Measurements from ENCODE around the gene SEMA4B. TPM values are rescaled to one million over a fixed set of nuclear protein-coding genes. Genes with fewer than 3 reads are reported as not detected.
A peak's percentile ranks its signal among the peaks of the same experiment; 100 is the strongest.

SEMA4B gene
- total and polyA plus RNA-seq, 2 donors (not counting 1 experiment from before 2014, with no cell fraction given), result 285 to 336 TPM

DNA sequence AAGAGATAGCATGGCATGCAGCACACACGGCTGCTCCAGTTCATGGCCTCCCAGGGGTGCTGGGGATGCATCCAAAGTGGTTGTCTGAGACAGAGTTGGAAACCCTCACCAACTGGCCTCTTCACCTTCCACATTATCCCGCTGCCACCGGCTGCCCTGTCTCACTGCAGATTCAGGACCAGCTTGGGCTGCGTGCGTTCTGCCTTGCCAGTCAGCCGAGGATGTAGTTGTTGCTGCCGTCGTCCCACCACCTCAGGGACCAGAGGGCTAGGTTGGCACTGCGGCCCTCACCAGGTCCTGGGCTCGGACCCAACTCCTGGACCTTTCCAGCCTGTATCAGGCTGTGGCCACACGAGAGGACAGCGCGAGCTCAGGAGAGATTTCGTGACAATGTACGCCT, 27.8 kb downstream of the SEMA4B start:
- H3K4me3 Mint-ChIP-seq, result no peak overlapping the region

More for the DNA sequence above, 27.8 kb downstream of the SEMA4B start:
- H3K27me3 Mint-ChIP-seq, result no peaks in the 10 kb centered on the region
- Histone ChIP-seq H3K27ac (ENCODE audit: low read length in 2 of 2) (peak overlapping the region in 1 of 2 donors; percentile 99), H3K9ac (ENCODE audit: low read length) (no peak overlapping the region), H3K9me3 (ENCODE audit: control extremely low read depth in 1 of 3, control insufficient read depth in 2 of 3, insufficient read depth in 1 of 3, low read length in 2 of 3) (no peaks in the 10 kb centered on the region), H3K36me3 (replicated peaks in 1 of 2; ENCODE audit: control extremely low read depth in 1 of 2, control insufficient read depth in 1 of 2, extremely low read depth in 1 of 2, insufficient read depth in 2 of 2, low read length in 1 of 2) (peaks cover 0 to 72% of the 10 kb centered on the region in 2 experiments), H2AFZ (ENCODE audit: insufficient read depth, low read depth, low read length, poor library complexity, severe bottlenecking) (no peak overlapping the region), H3K4me1 (ENCODE audit: control insufficient read depth in 2 of 2, insufficient read depth in 2 of 2, low read length in 2 of 2) (peaks cover 32 to 40% of the 10 kb centered on the region in 2 donors), H3K27me3 (replicated peaks in 1 of 4; ENCODE audit: control extremely low read depth in 1 of 4, control insufficient read depth in 3 of 4, insufficient read depth in 4 of 4, low read length in 3 of 4) (no peaks in the 10 kb centered on the region), H3K79me2 (ENCODE audit: control insufficient read depth, insufficient read depth, low read length) (peaks cover 43% of the 10 kb centered on the region), H4K20me1 (ENCODE audit: control insufficient read depth, insufficient read depth, low read length, poor library complexity, severe bottlenecking) (peaks cover 56% of the 10 kb centered on the region), H3K4me2 (replicated peaks; ENCODE audit: low read depth, low read length, poor library complexity, severe bottlenecking) (no peak overlapping the region), H3K4me3 (ENCODE audit: control extremely low read depth in 1 of 5, extremely low read depth in 1 of 5, insufficient read depth in 1 of 5, low read depth in 2 of 5, low read length in 4 of 5) (no peak overlapping the region)
- TF ChIP-seq CTCF (IDR thresholded peaks at IDR 0.05) (no peak), EZH2 (IDR thresholded peaks at IDR 0.05; ENCODE audit: borderline replicate concordance, insufficient read depth, low read depth, low read length, poor library complexity, severe bottlenecking) (no peak)
- CTCF ChIA-PET, result interaction anchor here (0.6 to 0.8 kb wide), 3 partner anchors 57 to 710 kb away, joined by 3 to 5 read pairs (median 4); no protein-coding TSS in a partner anchor
- peak overlapping the region; percentile 78 for H3K27ac Mint-ChIP-seq
- intact Hi-C loops (cut with micrococcal nuclease), result no loop called here
- H3K4me1 Mint-ChIP-seq, result peaks cover 42% of the 10 kb centered on the region
- ATAC-seq (ENCODE audit: low read depth) (no peak), DNase-seq (no peak)
- WGBS (ENCODE audit: insufficient coverage), result 98% methylated on average over 14 of the region's 15 CpGs
- POLR2A ChIA-PET, result no interaction called here
- H3K9me3 Mint-ChIP-seq (ENCODE audit: insufficient read depth), result no peaks in the 10 kb centered on the region
